Measurements from ENCODE around the gene DDX20.

DNA sequence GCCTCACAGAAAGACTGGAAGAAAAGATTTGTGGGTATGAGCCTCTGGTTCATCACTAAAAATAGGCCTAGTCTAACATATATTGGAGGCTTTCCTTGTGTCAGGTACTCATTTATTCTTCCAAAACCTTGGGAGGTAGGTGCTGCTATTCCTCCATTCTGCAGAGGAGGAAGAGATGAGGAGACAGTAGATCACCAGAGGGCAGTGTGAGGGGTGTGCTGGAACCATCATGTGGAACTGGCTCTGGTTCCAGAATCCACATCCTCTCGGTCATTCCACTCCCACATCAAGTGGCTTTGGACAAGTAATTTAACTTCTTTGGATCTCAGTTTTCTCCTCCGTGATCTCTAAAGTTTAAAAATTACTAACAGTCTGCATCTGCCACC, 9.1 kb upstream of the DDX20 start:
- TF ChIP-seq, protein P1, sequence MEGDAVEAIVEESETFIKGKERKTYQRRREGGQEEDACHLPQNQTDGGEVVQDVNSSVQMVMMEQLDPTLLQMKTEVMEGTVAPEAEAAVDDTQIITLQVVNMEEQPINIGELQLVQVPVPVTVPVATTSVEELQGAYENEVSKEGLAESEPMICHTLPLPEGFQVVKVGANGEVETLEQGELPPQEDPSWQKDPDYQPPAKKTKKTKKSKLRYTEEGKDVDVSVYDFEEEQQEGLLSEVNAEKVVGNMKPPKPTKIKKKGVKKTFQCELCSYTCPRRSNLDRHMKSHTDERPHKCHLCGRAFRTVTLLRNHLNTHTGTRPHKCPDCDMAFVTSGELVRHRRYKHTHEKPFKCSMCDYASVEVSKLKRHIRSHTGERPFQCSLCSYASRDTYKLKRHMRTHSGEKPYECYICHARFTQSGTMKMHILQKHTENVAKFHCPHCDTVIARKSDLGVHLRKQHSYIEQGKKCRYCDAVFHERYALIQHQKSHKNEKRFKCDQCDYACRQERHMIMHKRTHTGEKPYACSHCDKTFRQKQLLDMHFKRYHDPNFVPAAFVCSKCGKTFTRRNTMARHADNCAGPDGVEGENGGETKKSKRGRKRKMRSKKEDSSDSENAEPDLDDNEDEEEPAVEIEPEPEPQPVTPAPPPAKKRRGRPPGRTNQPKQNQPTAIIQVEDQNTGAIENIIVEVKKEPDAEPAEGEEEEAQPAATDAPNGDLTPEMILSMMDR (IDR thresholded peaks at IDR 0.05) = no peak
- no peak for TF ChIP-seq POLR2A (IDR thresholded peaks at IDR 0.05)
